Endothelial cell (in vitro differentiated cells): ENCODE measurements around the gene SUPT3H. TPM values are rescaled to one million over a fixed set of nuclear protein-coding genes. Genes with fewer than 3 reads are reported as not detected.
A peak's percentile ranks its signal among the peaks of the same experiment; 100 is the strongest.

Experiments
- DNase-seq: peaks from one replicate; pipeline ENCODE4 v3.0.0; 2021; ENCODE audit warnings: low spot score
- H3K27ac Mint-ChIP-seq: one replicate; pipeline ENCODE4 v1.8.0; 2021; ENCODE audit warnings: mixed read lengths, inconsistent platforms; ENCODE audit not compliant: unreplicated experiment
- H3K27me3 Mint-ChIP-seq: one replicate; pipeline ENCODE4 v1.8.0; 2021; ENCODE audit warnings: mild to moderate bottlenecking, moderate library complexity, mixed read lengths, inconsistent platforms; ENCODE audit not compliant: unreplicated experiment
- H3K36me3 Mint-ChIP-seq: one replicate; pipeline ENCODE4 v1.8.0; 2021; ENCODE audit warnings: mild to moderate bottlenecking, low read depth, mixed read lengths, inconsistent platforms; ENCODE audit not compliant: unreplicated experiment
- H3K4me1 Mint-ChIP-seq: one replicate; pipeline ENCODE4 v1.8.0; 2021; ENCODE audit warnings: mild to moderate bottlenecking, mixed read lengths, inconsistent platforms; ENCODE audit not compliant: unreplicated experiment
- H3K4me3 Mint-ChIP-seq: one replicate; pipeline ENCODE4 v1.8.0; 2021; ENCODE audit warnings: mild to moderate bottlenecking, mixed read lengths, inconsistent platforms; ENCODE audit not compliant: unreplicated experiment
- H3K9me3 Mint-ChIP-seq: one replicate; pipeline ENCODE4 v1.8.0; 2021; ENCODE audit warnings: mixed read lengths, inconsistent platforms; ENCODE audit not compliant: unreplicated experiment
- total RNA-seq: library from RNA; stranded (reverse); fragmentation: NEBNext Ultra II Directional; extraction: Animal tissue kit (Norgen Biotek cat#: 25700); gene quantifications from one replicate; pipeline ENCODE4 v1.2.1, GENCODE V29; 2021; ENCODE audit not compliant: unreplicated experiment
- TF ChIP-seq, protein P1 (sequence below): fragments of 200-600 bp; sonication (generic); IDR thresholded peaks from one replicate; pipeline ENCODE4 v1.5.0; 2021; ENCODE audit warnings: antibody characterized with exemption; ENCODE audit not compliant: unreplicated experiment

The SUPT3H gene
- total RNA-seq, 1 donor from 2014 or later, result 28.5 TPM

DNA sequence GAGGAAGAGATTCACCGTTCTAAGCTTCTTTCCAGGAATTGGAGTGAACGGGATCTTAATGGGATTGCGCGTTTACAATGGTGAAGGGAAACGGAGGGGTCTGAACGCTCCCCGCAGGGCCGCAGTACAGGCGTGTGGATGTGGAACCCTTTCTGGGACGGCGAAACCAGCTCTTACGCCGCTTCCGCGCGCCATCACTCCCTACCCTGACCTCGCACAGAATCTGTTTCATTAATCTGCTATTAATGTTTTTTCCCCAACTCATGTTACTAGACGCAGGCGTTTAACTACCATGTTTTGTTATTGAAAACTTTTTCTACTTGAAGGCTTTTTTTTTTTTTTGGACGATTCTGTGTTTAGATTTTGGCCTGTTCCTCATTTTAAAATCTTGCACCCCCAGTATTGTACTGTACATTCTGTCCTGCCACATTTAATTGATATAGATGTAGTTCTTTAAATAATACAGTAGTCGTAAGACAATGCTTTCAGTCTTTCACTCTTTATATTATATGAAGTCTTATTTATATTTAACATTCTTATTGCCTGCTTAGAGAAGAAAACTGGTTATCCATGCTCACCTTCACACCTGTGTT, 696 bp upstream of the SUPT3H start:
- Mint-ChIP-seq H3K36me3 (no peaks in the 10 kb centered on the region), H3K4me3 (peak overlapping the region; percentile 99), H3K4me1 (peaks cover 19% of the 10 kb centered on the region), H3K27me3 (peaks cover 9% of the 10 kb centered on the region), H3K9me3 (no peaks in the 10 kb centered on the region), H3K27ac (peak overlapping the region; percentile 99)
- TF ChIP-seq, protein P1, sequence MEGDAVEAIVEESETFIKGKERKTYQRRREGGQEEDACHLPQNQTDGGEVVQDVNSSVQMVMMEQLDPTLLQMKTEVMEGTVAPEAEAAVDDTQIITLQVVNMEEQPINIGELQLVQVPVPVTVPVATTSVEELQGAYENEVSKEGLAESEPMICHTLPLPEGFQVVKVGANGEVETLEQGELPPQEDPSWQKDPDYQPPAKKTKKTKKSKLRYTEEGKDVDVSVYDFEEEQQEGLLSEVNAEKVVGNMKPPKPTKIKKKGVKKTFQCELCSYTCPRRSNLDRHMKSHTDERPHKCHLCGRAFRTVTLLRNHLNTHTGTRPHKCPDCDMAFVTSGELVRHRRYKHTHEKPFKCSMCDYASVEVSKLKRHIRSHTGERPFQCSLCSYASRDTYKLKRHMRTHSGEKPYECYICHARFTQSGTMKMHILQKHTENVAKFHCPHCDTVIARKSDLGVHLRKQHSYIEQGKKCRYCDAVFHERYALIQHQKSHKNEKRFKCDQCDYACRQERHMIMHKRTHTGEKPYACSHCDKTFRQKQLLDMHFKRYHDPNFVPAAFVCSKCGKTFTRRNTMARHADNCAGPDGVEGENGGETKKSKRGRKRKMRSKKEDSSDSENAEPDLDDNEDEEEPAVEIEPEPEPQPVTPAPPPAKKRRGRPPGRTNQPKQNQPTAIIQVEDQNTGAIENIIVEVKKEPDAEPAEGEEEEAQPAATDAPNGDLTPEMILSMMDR, result no peak
- no peak for DNase-seq

GRCh38 chr6:45377043-45377553, 636 bp downstream of the SUPT3H start:
- Mint-ChIP-seq H3K9me3 (no peaks in the 10 kb centered on the region), H3K4me1 (peaks cover 19% of the 10 kb centered on the region), H3K4me3 (peak overlapping the region; percentile 99), H3K27me3 (peaks cover 9% of the 10 kb centered on the region), H3K27ac (peak overlapping the region; percentile 99), H3K36me3 (no peaks in the 10 kb centered on the region)
- no peak for DNase-seq
- TF ChIP-seq, protein P1, result no peak

- Mint-ChIP-seq H3K27ac (peak overlapping the region; percentile 99), H3K4me1 (peaks cover 19% of the 10 kb centered on the region), H3K36me3 (no peaks in the 10 kb centered on the region), H3K27me3 (peaks cover 9% of the 10 kb centered on the region), H3K4me3 (peak overlapping the region; percentile 99), H3K9me3 (no peaks in the 10 kb centered on the region)
- TF ChIP-seq, protein P1, result no peak
- DNase-seq, result no peak
Observed at GRCh38 chr6:45376310-45377042, 1.3 kb downstream of the SUPT3H start.

- H3K27ac Mint-ChIP-seq, result no peak overlapping the region
Observed at GRCh38 chr6:45375449-45375848, 2.3 kb downstream of the SUPT3H start.

More at GRCh38 chr6:45375449-45375848, 2.3 kb downstream of the SUPT3H start:
- Mint-ChIP-seq H3K27me3 (peaks cover 9% of the 10 kb centered on the region), H3K4me1 (peaks cover 23% of the 10 kb centered on the region), H3K9me3 (no peaks in the 10 kb centered on the region), H3K36me3 (no peaks in the 10 kb centered on the region), H3K4me3 (no peak overlapping the region)
- TF ChIP-seq, protein P1, result no peak
- no peak for DNase-seq
